GM03348 (cell line): ENCODE data around the gene MASP2.
"Not testable (repeated sequence)": the region's sequence is repeated elsewhere in the genome, so short reads cannot be mapped to it uniquely, and the experiment has no call there.

ENCODE experiments used
- DNase-seq: peaks from one replicate; pipeline ENCODE4 v3.0.0; 2012; ENCODE audit warnings: low spot score

The MASP2 gene

GRCh38 chr1:11037740-11038182, 9.3 kb downstream of the MASP2 start:
- peak; percentile 90 for DNase-seq

DNA sequence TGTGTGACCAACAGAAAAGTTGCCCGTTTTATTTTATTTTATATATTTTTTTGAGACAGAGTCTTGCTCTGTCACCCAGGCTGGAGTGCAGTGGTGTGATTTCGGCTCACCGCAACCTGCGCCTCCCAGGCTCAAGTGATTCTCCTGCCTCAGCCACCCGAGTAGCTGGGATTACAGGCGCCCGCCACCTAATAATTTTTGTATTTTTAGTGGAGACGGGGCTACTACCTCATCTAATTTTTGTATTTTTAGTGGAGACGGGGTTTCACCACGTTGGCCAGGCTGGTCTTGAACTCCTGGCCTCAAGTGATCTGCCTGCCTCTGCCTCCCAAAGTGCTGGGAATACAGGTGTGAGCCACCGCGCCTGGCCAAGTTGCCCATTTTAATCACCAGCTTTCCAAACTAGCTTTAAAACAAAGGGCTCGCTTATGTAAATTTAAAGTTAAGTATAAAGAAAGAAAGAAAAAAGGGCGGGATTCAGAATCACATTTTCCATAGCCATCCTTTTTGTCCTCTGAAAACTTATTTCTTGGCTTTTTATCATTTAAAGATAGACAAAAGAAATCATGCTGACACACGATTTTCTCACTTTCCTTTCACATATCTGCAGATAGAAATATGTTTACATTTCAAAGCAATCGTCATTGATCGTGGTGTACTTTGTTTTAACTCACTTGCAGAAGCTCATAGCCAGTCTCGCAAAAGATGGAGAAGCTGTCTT, 9.9 kb downstream of the MASP2 start:
- not testable (repeated sequence) for DNase-seq

GRCh38 chr1:11031624-11032262, 15.3 kb downstream of the MASP2 start:
- no peak for DNase-seq

GRCh38 chr1:11030865-11031264, 16.2 kb downstream of the MASP2 start:
- DNase-seq: no peak

DNA sequence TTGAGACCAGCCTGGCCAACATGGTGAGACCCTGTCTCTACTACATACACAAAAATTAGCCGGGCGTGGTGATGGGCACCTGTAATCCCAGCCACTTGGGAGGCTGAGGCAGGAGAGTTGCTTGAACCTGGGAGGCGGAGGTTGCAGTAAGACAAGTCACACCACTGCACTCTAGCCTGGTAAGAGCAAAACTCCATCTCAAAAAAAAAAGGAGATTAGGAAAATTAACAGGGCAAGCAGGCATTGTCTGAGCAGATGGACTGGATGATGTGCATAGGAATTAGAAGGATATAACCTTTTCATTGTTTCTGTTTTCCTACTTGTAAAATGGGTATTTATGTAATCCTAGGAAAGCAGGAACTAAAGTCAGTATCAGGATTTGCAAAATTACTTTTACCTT, 19.0 kb downstream of the MASP2 start:
- no peak for DNase-seq

DNA sequence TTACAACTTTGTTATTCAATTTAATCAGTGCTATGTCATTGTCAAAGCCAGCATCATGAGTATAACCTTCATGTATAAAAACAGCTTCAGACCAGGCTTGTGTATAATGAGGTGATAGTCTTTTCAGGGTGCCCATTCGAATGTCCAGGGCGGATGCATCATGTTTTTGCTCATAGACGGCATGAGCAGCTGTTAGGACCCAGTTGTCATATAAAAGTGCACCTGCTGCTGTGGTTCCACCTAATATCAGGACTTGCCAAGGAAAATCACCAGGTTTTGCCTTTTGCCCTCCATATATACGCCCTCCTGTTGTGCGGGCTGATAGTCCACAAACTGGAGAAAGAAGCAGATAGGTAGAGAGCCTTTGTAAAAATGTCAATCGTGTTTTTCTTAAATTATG, 19.7 kb downstream of the MASP2 start:
- DNase-seq: no peak

DNA sequence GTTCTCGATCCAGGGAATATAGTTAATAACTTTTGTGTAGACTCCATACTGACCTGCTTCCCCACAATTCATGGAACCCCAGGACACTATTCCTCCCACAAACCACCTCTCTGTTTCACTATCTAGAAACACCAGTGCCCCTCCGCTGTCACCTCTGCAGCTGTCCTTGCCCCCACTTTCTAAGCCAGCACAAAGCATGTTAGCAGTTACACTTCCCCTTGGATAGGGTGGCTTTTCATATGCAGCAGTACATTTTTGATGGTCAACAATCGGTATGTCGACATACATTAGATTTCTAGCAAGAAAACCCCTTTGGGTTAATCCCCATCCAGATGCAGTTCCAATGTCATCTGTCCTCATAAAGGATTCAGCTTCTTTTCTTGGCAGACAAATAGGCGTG, 20.1 kb downstream of the MASP2 start:
- no peak for DNase-seq

- no peak for DNase-seq
These were observed 21.0 kb downstream of the MASP2 start for GRCh38 chr1:11026052-11026451.

GRCh38 chr1:11025618-11026017, 21.4 kb downstream of the MASP2 start:
- no peak for DNase-seq

DNA sequence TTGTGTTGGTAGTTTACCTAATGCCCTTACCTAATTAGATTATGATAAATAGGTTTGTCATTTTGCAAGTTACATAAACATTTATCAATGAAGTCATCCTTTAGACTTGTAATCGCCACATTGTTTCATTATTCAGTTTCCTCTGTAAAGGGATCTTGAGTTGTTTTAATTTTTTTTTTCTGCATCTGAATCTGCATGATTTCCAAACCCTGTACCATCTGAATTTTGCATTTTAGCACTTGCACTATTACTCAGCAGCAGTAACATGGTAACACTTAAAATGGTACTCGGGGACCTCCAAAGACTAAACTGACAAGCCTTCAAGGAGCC, 22.2 kb downstream of the MASP2 start:
- no peak for DNase-seq

GRCh38 chr1:11024154-11024873, 22.7 kb downstream of the MASP2 start:
- DNase-seq: no peak

DNA sequence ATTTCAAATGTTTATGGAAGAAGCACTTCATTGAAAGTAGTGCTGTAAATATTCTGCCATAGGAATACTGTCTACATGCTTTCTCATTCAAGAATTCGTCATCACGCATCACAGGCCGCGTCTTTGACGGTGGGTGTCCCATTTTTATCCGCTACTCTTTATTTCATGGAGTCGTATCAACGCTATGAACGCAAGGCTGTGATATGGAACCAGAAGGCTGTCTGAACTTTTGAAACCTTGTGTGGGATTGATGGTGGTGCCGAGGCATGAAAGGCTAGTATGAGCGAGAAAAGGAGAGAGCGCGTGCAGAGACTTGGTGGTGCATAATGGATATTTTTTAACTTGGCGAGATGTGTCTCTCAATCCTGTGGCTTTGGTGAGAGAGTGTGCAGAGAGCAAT, 23.8 kb downstream of the MASP2 start:
- DNase-seq: no peak

DNA sequence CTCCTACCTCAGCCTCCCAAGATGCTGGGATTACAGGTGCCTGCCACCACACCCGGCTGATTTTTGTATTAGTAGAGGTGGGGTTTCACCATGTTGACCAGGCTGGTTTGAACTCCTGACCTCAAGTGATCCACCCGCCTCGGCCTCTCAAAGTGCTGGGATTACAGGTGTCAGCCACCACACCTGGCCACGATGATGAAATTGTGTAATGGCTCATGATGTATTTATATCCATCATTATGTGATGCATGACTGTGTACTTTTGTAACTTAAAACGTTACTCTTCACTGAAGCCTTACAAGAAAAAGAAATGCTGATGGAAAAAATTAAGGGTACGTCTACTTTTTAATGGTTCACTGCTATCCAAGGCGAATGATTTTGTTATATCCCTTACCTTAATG, 27.1 kb downstream of the MASP2 start:
- no peak for DNase-seq

DNA sequence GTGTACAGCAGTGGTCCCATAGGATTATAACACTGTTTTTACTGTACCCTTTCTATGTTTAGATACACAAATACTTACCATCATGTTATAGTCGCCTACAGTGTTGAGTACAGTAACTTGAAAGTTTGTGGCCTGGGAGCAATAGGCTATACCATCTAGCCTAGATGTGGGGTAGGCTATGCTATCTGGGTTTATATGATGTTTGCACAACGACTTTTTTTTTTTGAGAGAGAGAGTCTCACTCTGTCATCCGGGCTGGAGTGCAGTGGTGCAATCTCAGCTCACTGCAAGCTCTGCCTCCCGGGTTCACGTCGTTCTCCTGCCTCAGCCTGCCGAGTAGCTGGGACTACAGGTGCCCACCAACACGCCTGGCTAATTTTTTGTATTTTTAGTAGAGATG, 27.7 kb downstream of the MASP2 start:
- DNase-seq: not testable (repeated sequence)

DNA sequence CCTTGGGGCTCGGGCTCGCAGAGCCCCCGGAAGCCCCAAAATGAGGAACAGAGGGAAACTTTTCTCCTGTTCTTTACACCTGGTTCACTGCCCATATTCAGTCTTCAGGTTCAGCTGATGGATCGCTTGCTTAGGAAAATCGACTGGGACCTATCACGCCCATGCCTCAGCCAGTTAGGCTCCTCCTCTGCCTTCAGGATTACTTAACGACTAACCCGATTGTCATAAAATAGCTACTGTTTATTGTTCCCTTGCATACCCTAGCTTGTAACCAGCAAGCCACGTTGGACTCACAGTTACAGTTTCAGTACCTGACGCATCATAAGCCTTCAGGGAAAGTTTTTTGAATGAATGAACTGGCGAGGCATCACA, 33.9 kb downstream of the MASP2 start:
- DNase-seq: no peak

GRCh38 chr1:11012260-11013159, 34.5 kb downstream of the MASP2 start, which contains the start of gene TARDBP:
Gene TARDBP, plus strand, starts transcription at chr1:11012654. Its CDS starts 1,074 bp downstream, at chr1:11013728.
- DNase-seq: peak; percentile 99

DNA sequence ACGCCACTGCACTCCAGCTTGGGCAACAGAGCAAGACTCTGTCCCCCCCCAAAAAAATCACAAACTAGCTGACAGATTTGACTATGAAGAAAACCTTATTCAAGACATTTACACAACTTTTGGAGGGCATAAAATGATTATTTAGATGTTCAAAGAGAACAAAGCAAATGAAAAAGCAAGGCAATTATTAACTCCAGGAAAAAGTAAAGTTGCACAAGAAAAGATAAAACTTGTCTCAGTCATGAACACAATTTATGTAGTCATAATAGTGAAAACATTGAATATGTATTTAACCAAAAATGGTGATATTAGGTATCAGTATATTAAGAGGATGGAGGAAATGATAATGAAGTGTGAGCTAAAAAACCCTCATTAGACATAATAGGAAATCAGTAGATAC, 46.5 kb downstream of the MASP2 start:
- DNase-seq: no peak

GRCh38 chr1:10996100-10996499, 50.9 kb downstream of the MASP2 start:
- no peak for DNase-seq

- DNase-seq: no peak
These were observed 54.2 kb downstream of the MASP2 start for GRCh38 chr1:10992864-10993263.

DNA sequence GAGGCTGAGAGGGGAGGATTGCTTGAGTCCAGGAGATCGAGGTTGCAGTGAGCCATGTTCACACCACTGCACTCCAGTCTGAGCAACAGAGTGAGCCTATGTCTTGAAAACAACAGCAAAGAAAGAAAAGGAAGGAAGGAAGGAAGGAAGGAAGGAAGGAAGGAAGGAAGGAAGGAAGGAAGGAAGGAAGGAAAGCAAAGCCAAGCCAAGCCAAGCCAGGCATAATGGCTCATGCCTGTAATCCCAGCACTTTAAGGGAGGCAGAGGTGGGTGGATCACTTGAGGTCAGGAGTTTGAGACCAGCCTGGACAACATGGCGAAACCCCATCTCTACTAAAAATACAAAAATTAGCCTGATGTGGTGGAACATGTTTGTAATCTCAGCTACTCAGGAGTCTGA, 55.0 kb downstream of the MASP2 start:
- DNase-seq: not testable (repeated sequence)

DNA sequence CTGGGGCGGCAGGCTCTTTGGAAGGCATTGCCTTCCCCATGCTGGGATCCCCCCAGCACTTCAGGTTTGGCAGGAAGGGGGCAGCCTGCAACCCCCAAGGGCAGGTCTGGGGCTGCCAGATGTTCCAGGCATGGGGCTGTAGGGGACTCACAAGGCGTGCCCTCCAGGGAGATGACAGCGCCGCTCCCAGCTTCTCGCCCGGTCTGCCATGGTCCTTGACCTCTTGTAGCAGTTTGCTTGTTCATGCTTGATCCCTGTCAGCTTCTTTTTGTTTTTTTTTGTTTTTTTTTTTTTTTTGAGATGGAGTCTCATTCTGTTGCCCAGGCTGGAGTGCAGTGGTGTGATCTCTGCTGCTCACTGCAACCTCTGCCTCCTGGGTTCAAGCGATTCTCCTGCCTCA, 56.2 kb downstream of the MASP2 start:
- no peak for DNase-seq

DNA sequence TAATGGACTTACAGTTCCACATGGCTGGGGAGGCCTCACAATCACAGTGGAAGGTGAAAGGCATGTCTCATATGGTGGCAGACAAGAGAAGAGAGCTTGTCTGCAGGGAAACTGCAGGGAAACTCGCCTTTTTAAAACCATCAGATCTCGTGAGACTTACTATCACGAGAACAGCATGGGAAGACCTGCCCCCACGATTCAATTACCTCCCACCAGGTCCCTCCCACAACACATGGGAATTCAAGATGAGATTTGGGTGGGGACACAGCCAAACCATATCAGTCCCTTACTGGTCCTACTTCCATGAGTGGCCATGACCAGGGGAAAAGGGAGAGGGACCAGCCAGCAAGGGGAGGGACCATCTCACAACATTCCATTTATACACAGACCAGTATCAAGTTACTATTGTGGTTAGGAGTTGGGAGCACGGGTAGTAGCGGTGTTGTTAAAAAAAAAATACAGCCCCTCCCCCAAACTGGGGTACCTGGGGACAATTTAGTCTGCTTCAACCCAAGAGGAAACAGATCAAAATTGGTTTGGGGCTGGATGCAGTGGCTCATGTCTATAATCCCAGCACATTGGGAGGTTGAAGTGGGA, 57.0 kb downstream of the MASP2 start:
- DNase-seq: not testable (repeated sequence)
